NCI-H1105 (cell line): ENCODE measurements around the gene TRMT6.
A peak's percentile ranks its signal among the peaks of the same experiment; 100 is the strongest.

Experiments used
- DNase-seq: peaks from one replicate; lab custom pipeline; 2025; lab: John Stamatoyannopoulos, UW

The TRMT6 gene

GRCh38 chr20:5950271-5951031 is at the start of gene TRMT6, which contains the start of gene MCM8:
Gene TRMT6, minus strand, starts transcription at chr20:5950533. Its CDS starts 128 bp downstream, at chr20:5950405.
Gene MCM8, plus strand, starts transcription at chr20:5950652. Its CDS starts 1,364 bp downstream, at chr20:5952016.
- DNase-seq = peak; percentile 96

- DNase-seq = no peak
Observed at GRCh38 chr20:5999783-6000182, 49.5 kb upstream of the TRMT6 start.

GRCh38 chr20:5996765-5997164 is 46.4 kb upstream of the TRMT6 start:
- no peak for DNase-seq

DNA sequence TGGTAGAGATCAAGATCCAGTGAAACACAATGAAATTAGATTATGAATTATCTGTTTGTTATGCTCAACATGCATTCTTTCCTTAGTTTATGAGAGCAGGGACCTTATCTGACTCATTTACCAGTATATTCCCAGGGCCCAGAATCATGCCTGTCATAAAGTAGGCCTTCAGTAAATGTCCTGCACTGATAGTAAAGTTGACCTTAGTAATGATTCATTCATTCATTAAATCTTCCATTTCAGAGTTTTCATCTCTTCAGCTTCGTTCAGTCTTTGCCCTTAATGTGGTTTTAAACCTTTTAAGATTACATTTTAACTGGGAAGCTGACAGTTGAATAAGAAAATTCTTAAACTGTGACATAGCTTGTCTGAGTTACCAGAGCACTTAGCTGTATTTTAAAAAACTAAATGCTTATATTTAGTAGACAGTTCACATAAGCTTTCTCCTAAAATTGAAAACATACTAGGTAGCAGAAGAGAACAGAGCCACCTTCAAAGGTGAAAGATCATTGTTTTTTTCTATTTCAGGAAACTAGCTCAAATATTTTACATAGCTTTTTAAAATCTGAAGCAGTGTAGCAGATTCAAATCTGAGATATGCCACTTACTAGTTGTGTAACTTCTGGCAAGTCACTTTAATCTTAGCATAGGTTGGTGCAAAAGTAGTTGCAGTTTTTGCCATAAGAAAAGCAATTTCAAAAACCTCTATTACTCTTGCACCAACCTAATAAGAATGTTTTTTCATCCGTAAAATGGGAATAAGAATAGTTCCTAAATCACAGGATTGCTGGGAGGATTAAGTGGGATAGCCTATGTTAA is 41.5 kb upstream of the TRMT6 start:
- no peak for DNase-seq

- no peak for DNase-seq
Observed at GRCh38 chr20:5990946-5991345, 40.6 kb upstream of the TRMT6 start.

DNA sequence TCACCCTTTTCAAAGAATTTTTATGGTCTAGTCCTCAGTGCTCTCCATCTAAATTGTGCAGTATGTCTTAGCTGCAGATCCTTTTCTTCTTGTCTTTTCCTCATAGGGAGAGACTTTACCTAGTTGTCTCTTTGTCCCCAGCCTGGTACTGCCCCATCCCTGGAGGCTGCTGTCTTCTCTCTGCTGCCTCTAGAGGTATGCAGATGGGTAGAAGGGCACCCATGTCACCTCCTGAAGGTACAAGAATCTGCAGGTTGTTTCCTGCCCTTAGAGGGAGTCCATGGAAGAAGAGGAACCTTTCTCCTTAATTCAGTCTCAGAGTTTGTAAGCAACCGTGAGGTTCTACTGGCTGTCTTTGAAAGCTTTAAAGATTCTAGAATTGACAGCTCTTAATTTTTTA is 39.2 kb upstream of the TRMT6 start:
- DNase-seq = no peak

- DNase-seq = no peak
Observed at GRCh38 chr20:5987383-5987782, 37.0 kb upstream of the TRMT6 start.

DNA sequence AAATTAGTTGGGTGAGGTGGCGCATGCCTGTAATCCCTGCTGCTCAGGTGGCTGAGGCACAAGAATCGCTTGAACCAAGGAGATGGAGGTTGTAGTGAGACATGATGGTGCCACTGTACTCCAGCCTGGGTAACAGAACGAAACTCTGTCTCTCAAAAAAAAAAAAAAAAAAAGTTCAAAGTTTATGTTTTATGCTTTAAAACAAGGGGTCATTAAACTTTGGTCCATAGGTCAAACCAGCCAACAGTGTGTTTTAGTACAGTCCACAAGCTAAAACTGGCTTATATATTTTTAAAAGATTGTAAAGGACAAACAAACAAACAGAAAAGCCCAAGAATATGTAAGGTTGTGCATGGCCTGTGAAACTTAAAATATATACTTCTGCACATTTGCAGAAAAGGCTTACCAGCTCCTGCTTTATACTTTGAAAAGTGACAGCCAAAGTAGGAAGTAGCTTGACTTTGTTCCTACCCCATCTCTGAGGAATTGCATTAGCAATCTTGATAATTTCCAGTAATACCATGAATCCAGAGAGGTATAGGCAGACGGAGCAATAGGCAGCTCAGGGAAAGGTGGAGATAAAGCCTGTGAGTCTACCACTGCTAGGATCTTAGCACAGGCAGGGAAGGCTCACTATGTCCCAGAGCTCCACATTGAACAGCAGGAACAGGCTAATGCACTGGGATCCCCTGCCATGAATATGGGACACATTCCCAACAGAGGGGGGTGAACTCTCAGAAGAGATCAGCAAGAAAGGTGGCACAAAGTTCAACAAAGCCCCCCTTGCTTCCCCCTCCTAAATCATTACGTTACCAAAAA is 30.6 kb upstream of the TRMT6 start:
- no peak for DNase-seq

GRCh38 chr20:5979801-5980200 is 29.5 kb upstream of the TRMT6 start:
- no peak for DNase-seq

- no peak for DNase-seq
Observed at GRCh38 chr20:5977975-5978374, 27.6 kb upstream of the TRMT6 start.

- no peak for DNase-seq
Observed at GRCh38 chr20:5977223-5977622, 26.9 kb upstream of the TRMT6 start.

GRCh38 chr20:5975778-5976177 is 25.4 kb upstream of the TRMT6 start:
- no peak for DNase-seq

DNA sequence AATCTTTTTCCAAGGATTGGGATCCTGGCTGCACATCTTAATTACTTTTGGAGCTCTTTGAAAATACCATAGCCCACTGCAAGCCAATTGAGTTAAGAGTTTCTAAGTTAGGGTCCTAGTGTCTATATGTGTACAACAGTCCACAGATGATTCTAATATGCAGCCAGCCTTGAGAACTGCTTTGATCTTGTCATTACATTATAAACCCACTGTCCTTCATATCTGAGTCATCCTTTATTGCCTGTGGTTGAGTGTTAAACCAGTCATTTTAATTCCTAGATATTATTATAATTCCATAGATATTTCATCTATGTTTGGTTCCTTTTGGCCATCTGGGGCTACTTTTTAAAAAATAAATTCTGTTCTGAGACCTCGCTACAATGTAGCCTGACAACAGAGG is 24.2 kb upstream of the TRMT6 start:
- DNase-seq = no peak

DNA sequence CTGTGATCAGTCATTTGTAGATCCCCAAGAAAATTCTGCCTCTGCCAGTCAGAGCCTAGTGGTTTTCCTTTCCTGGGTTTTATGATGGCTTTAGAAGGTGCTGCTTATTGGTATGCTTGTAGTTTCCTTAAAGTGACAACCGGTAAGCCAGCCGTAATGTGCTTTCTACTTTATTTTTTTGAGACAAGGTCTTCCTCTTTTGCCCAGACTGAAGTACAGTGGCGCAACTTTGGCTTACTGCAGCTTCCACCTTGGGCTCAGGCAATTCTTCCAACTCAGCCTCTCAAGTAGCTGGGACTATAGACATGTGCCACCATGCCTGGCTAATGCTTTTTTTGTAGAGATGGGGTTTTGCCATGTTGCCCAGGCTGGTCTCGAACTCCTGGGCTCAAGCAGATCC is 23.6 kb upstream of the TRMT6 start:
- no peak for DNase-seq

GRCh38 chr20:5973172-5973571 is 22.8 kb upstream of the TRMT6 start:
- no peak for DNase-seq

GRCh38 chr20:5971203-5971602 is 20.9 kb upstream of the TRMT6 start:
- DNase-seq = no peak

- DNase-seq = no peak
Observed at GRCh38 chr20:5970381-5970780, 20.0 kb upstream of the TRMT6 start.

DNA sequence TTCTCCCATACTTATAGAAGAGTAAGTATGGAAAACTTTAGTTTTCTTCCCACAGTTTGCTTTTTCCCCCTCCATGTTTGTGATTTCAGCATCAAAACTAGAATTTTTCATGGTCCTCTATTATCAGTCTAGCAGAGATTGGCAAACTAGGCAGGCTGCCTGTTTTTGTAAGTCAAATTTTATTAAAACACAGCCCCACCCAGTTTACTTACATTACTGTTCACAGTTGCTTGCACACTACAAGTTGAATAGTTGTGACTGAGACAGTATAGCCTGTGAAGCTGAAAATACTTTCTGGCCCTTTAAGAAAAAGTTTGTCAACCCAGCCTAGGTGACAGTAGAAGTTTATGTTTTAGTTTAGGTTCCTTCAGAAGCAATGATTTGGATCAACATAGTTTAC is 19.6 kb upstream of the TRMT6 start:
- DNase-seq = no peak

- no peak for DNase-seq
Observed at GRCh38 chr20:5969348-5969935, 19.1 kb upstream of the TRMT6 start.

- DNase-seq = no peak
Observed at GRCh38 chr20:5968462-5968861, 18.1 kb upstream of the TRMT6 start.

GRCh38 chr20:5967469-5967868 is 17.1 kb upstream of the TRMT6 start:
- DNase-seq = no peak

GRCh38 chr20:5949943-5950270 is 426 bp downstream of the TRMT6 start:
- no peak for DNase-seq
